ENCODE measurements around the gene NEK4. TPM values are rescaled to one million over a fixed set of nuclear protein-coding genes. Genes with fewer than 3 reads are reported as not detected.

NEK4 gene
- total and polyA plus RNA-seq, 4 experiments from 2014 or later, result 7.0 to 27.9 (median 19.8) TPM

DNA sequence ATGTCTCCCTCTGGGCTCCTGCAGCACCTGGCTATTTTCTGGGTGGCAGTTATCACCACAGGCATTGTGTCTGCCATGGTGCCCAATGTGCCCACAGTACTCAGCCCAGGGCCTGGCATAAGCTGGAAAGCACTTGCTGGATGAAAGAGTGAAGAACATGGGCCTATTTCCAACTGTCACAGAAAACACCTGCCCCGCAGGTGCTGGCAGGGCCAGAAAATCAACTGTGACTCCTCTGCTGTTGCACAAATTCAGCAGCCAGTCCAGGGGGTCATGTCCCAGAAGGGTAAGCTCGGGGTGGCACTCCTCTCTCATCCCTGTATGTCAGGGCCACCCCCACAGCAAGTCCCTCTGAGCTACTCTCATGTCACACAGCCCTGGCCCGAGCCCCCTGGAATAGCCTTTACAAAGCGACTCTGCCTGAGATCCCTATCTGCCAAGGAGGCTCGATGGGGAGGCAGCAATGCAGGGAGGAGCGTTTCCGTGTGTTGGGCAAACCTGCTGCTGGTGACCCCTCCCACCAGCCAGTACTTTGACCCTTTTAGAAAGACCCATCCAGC is 40.8 kb upstream of the NEK4 start:
- Histone ChIP-seq H3K27me3 (ENCODE audit: insufficient read depth, low read length) (no peaks in the 10 kb centered on the region), H3K4me3 (ENCODE audit: low read length in 2 of 2) (no peak overlapping the region), H3K4me1 (ENCODE audit: insufficient read depth, low read length) (no peaks in the 10 kb centered on the region), H3K36me3 (ENCODE audit: insufficient read depth, low read length) (no peaks in the 10 kb centered on the region), H3K27ac (ENCODE audit: low read depth, low read length) (no peak overlapping the region), H3K9me3 (ENCODE audit: control insufficient read depth in 1 of 2, low read length in 2 of 2) (no peaks in the 10 kb centered on the region)
- Mint-ChIP-seq H3K9me3 (peaks cover 0 to 2% (median 0%) of the 10 kb centered on the region in 8 donors), H3K27me3 (no peaks in the 10 kb centered on the region), H3K4me3 (peak overlapping the region in 1 of 8 donors; percentile 13), H3K4me1 (peaks cover 0 to 5% (median 1%) of the 10 kb centered on the region in 4 donors), H3K27ac (peak overlapping the region in 1 of 7 donors; percentile 6), H3K36me3 (no peaks in the 10 kb centered on the region)
- ChIA-PET POLR2A (ENCODE audit: partially characterized antibody) (no interaction called here), CTCF (ENCODE audit: partially characterized antibody) (no interaction called here)
- DNase-seq, result no peak
- intact Hi-C loops (cut with micrococcal nuclease), result no loop called here

DNA sequence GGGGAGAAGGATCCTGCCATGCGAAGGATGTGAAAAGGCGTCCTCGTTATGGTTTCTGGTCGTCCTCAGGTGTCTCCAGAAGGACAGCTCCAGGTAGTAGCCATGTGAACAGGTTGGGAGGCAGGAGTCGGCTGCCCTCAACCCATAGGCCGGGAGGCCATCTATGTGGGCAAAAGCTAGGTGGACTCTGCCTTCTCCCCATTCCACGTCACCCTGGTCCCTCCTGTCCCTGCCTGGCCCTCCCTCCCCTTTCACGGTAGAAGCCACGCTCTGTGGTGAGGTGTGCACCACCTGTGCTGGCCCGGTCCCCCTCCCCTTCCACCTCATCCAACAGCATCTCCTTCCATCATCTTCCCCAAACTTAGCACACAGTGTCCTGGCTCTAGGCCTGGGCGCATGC is 40.2 kb upstream of the NEK4 start:
- Mint-ChIP-seq H3K4me3 (no peak overlapping the region), H3K9me3 (peaks cover 0 to 2% (median 0%) of the 10 kb centered on the region in 8 donors), H3K4me1 (peaks cover 0 to 5% (median 1%) of the 10 kb centered on the region in 4 donors), H3K27me3 (no peaks in the 10 kb centered on the region), H3K36me3 (no peaks in the 10 kb centered on the region), H3K27ac (no peak overlapping the region)
- Histone ChIP-seq H3K27ac (ENCODE audit: low read depth, low read length) (no peak overlapping the region), H3K4me3 (ENCODE audit: low read length in 2 of 2) (no peak overlapping the region), H3K9me3 (ENCODE audit: control insufficient read depth in 1 of 2, low read length in 2 of 2) (no peaks in the 10 kb centered on the region), H3K27me3 (ENCODE audit: insufficient read depth, low read length) (no peaks in the 10 kb centered on the region), H3K36me3 (ENCODE audit: insufficient read depth, low read length) (no peaks in the 10 kb centered on the region), H3K4me1 (ENCODE audit: insufficient read depth, low read length) (no peaks in the 10 kb centered on the region)
- ChIA-PET POLR2A (ENCODE audit: partially characterized antibody) (no interaction called here), CTCF (ENCODE audit: partially characterized antibody) (no interaction called here)
- DNase-seq, result no peak
- intact Hi-C loops (cut with micrococcal nuclease), result no loop called here

DNA sequence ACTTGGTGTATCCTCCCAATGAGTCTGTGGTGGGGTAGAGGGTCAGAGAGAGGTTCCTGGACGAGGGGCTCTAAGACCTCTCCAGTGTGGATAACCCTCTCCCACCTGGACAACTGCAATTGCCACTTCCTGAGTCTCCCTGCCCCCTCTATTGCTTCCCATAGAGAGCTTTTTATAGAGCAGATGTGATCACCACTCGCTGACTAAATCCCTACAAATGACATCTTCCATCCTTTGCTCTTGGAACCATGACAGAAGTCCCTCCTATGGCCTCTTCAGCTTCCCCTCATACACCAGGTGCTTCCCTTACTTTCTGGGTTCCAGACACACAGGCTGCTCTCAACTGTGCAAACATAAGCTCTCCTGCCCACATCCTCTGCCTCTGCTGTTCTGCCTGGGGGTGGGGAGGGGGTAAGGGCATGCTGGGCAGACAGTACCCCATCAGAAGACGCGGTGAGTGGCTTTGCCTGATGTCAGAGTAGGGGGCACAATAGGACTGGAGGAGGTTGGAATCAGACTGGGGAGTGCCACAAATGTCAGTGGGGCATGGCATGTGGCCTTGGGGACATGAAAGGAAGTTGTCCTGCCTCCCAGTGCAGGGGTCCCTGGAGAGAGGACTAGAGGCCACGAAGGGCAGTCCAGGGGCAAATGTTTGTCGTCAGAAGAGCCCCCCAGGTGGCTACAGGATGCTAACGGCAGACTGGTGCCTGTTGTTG is 39.1 kb upstream of the NEK4 start:
- DNase-seq, result no peak
- H3K9me3 Mint-ChIP-seq, result peaks cover 0 to 2% (median 0%) of the 10 kb centered on the region in 8 donors
- Histone ChIP-seq H3K27ac (ENCODE audit: low read depth, low read length) (no peak overlapping the region), H3K36me3 (ENCODE audit: insufficient read depth, low read length) (no peaks in the 10 kb centered on the region), H3K4me3 (ENCODE audit: low read length in 2 of 2) (no peak overlapping the region), H3K9me3 (ENCODE audit: control insufficient read depth in 1 of 2, low read length in 2 of 2) (no peaks in the 10 kb centered on the region), H3K4me1 (ENCODE audit: insufficient read depth, low read length) (no peaks in the 10 kb centered on the region), H3K27me3 (ENCODE audit: insufficient read depth, low read length) (no peaks in the 10 kb centered on the region)
- CTCF ChIA-PET (ENCODE audit: partially characterized antibody), result interaction anchor here (0.6 kb wide), 1 partner anchor 11 kb away, joined by 3 read pairs; no protein-coding TSS in a partner anchor
- H3K27ac Mint-ChIP-seq, result peak overlapping the region in 2 of 7 donors; percentile 0 to 4
- H3K4me1 Mint-ChIP-seq, result peaks cover 0 to 5% (median 1%) of the 10 kb centered on the region in 4 donors
- POLR2A ChIA-PET (ENCODE audit: partially characterized antibody), result no interaction called here
- H3K27me3 Mint-ChIP-seq, result peaks cover 0 to 2% of the 10 kb centered on the region in 2 donors
- H3K36me3 Mint-ChIP-seq, result no peaks in the 10 kb centered on the region
- intact Hi-C loops (cut with micrococcal nuclease), result no loop called here
- peak overlapping the region in 1 of 8 donors; percentile 3 for H3K4me3 Mint-ChIP-seq

DNA sequence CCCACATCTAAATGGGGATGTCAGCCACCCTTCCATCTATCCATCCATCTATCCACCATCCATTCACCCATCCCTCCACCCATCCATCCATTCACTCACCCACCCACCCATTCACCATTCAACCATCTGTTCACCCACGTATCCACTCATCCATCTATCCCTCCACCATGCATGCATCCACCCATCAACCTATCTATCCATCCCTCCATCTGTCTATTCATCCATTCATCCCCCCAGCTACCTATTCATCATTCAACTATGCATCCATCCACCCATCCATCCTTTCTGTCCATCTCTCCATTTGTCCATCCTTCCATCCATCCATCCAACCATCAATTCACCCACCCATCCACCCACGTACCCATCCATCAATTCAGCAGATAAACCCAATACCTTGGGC is 38.4 kb upstream of the NEK4 start:
- Histone ChIP-seq H3K36me3 (ENCODE audit: insufficient read depth, low read length) (no peaks in the 10 kb centered on the region), H3K4me1 (ENCODE audit: insufficient read depth, low read length) (no peaks in the 10 kb centered on the region), H3K27me3 (ENCODE audit: insufficient read depth, low read length) (no peaks in the 10 kb centered on the region), H3K4me3 (ENCODE audit: low read length in 2 of 2) (no peak overlapping the region), H3K27ac (ENCODE audit: low read depth, low read length) (no peak overlapping the region), H3K9me3 (ENCODE audit: control insufficient read depth in 1 of 2, low read length in 2 of 2) (no peaks in the 10 kb centered on the region)
- H3K36me3 Mint-ChIP-seq, result no peaks in the 10 kb centered on the region
- H3K27ac Mint-ChIP-seq, result no peak overlapping the region
- H3K4me1 Mint-ChIP-seq, result peaks cover 0 to 5% (median 1%) of the 10 kb centered on the region in 4 donors
- DNase-seq, result no peak
- ChIA-PET POLR2A (ENCODE audit: partially characterized antibody) (no interaction called here), CTCF (ENCODE audit: partially characterized antibody) (interaction anchor here (0.6 kb wide), 1 partner anchor 12 kb away, joined by 3 read pairs; no protein-coding TSS in a partner anchor)
- intact Hi-C loops (cut with micrococcal nuclease), result no loop called here
- H3K4me3 Mint-ChIP-seq, result no peak overlapping the region
- H3K27me3 Mint-ChIP-seq, result peaks cover 0 to 2% of the 10 kb centered on the region in 2 donors
- H3K9me3 Mint-ChIP-seq, result peaks cover 0 to 2% (median 0%) of the 10 kb centered on the region in 8 donors

DNA sequence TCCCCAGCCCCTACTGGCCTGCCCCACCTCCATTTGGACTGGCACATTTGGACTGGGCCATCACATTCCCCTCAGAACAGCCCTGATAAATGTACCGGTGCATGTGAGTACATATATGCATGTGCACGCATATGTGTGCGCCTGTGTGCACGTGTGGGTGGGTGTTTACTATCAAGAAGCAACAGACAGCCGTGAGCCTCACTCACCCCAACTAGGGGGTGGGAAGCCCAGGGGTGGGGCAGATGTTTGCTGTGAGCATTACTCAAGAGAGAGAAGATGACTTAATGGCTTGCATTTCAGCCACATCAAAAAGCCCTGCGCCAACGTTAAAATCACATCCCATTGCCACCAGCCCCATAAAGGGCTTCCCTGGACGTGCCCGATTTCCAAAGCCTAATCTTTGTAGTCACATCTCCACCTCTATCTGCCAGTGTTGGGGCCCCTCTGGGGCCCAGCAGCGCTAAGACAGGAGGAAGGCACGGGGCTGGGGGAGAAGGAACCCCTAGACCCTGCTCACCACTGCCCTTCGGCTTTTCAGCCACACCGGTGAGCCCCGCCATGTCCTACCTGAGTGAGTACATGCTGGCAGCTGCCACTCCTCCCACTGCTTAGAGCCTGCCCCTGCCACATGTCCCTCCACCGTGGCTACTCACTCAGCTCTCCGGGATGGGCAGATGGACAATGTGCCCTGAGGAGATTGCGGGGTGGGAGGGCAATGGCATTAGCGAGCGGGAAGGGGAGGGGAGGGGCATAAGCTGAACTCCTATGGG is 34.7 kb upstream of the NEK4 start:
- DNase-seq, result no peak
- intact Hi-C loops (cut with micrococcal nuclease), result no loop called here
- no peak overlapping the region for H3K27ac Mint-ChIP-seq

DNA sequence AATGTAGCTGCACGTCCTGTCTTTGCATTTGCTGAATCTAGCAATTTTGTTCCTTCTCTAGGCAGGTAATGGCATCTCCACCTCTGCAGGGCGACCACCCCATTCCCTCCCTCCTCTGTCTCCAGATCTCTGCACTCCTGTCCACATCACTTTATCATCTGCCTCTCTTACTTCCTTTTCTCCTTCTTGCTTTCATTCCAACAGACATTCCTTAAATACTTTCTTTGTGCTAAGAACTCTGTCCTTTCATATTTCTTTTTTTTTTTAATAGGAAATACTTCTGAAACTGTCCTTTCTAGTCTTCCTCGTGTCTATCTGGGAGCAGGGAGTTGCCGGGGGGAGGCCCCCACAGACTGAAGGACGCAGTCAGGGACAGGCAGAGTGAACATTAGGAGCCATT is 31.1 kb upstream of the NEK4 start:
- no peak overlapping the region for H3K4me3 ChIP-seq (ENCODE audit: low read length in 2 of 2)
- H3K4me3 Mint-ChIP-seq, result no peak overlapping the region
- intact Hi-C loops (cut with micrococcal nuclease), result no loop called here

More for the DNA sequence above, 34.7 kb upstream of the NEK4 start:
- Histone ChIP-seq H3K9me3 (ENCODE audit: control insufficient read depth in 1 of 2, low read length in 2 of 2) (no peaks in the 10 kb centered on the region), H3K27me3 (ENCODE audit: insufficient read depth, low read length) (no peaks in the 10 kb centered on the region), H3K27ac (ENCODE audit: low read depth, low read length) (no peak overlapping the region), H3K4me3 (ENCODE audit: low read length in 2 of 2) (no peak overlapping the region), H3K4me1 (ENCODE audit: insufficient read depth, low read length) (no peaks in the 10 kb centered on the region), H3K36me3 (ENCODE audit: insufficient read depth, low read length) (no peaks in the 10 kb centered on the region)
- peaks cover 0 to 5% (median 1%) of the 10 kb centered on the region in 4 donors for H3K4me1 Mint-ChIP-seq
- POLR2A ChIA-PET (ENCODE audit: partially characterized antibody), result no interaction called here
- H3K36me3 Mint-ChIP-seq, result no peaks in the 10 kb centered on the region
- H3K4me3 Mint-ChIP-seq, result no peak overlapping the region
- peaks cover 0 to 2% (median 0%) of the 10 kb centered on the region in 8 donors for H3K9me3 Mint-ChIP-seq
- CTCF ChIA-PET (ENCODE audit: partially characterized antibody), result no interaction called here
- peaks cover 0 to 2% of the 10 kb centered on the region in 2 donors for H3K27me3 Mint-ChIP-seq

DNA sequence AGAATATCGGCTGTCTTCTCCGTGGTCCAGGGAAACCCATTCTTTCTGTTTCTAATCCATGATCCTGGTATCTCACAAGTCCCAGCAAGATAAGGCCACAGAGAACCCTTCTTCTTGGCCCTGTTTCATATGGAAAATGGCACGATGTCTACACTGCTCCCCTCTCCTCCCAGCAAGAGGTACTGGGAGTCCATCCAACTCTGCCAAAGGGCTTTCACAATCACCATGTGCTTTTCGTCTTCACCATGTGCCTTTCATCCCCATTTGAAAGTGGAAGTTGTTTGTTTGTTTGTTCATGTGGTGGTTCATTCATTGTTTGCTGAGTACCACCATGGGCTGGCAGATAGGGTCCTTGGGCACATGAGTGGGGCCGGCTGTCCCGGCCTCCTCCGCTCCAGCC is 29.3 kb upstream of the NEK4 start:
- Histone ChIP-seq H3K36me3 (ENCODE audit: insufficient read depth, low read length) (no peaks in the 10 kb centered on the region), H3K9me3 (ENCODE audit: control insufficient read depth in 1 of 2, low read length in 2 of 2) (no peaks in the 10 kb centered on the region), H3K4me1 (ENCODE audit: insufficient read depth, low read length) (no peaks in the 10 kb centered on the region), H3K4me3 (ENCODE audit: low read length in 2 of 2) (no peak overlapping the region), H3K27ac (ENCODE audit: low read depth, low read length) (no peak overlapping the region), H3K27me3 (ENCODE audit: insufficient read depth, low read length) (no peaks in the 10 kb centered on the region)
- no peak for DNase-seq
- H3K27me3 Mint-ChIP-seq, result peaks cover 0 to 1% of the 10 kb centered on the region in 2 donors
- intact Hi-C loops (cut with micrococcal nuclease), result no loop called here
- CTCF ChIA-PET (ENCODE audit: partially characterized antibody), result interaction anchor here (1.0 kb wide), 1 partner anchor 8 kb away, joined by 3 read pairs; no protein-coding TSS in a partner anchor
- H3K4me3 Mint-ChIP-seq, result peak overlapping the region in 1 of 8 donors; percentile 2
- H3K27ac Mint-ChIP-seq, result no peak overlapping the region
- no peaks in the 10 kb centered on the region for H3K4me1 Mint-ChIP-seq
- no peaks in the 10 kb centered on the region for H3K36me3 Mint-ChIP-seq
- POLR2A ChIA-PET (ENCODE audit: partially characterized antibody), result no interaction called here
- H3K9me3 Mint-ChIP-seq, result no peaks in the 10 kb centered on the region

More for the DNA sequence above, 31.1 kb upstream of the NEK4 start:
- H3K27me3 ChIP-seq (ENCODE audit: insufficient read depth, low read length), result no peaks in the 10 kb centered on the region
- H3K9me3 ChIP-seq (ENCODE audit: control insufficient read depth in 1 of 2, low read length in 2 of 2), result no peaks in the 10 kb centered on the region
- H3K27ac ChIP-seq (ENCODE audit: low read depth, low read length), result no peak overlapping the region
- H3K27me3 Mint-ChIP-seq, result peaks cover 1 to 2% of the 10 kb centered on the region in 2 donors
- ChIA-PET POLR2A (ENCODE audit: partially characterized antibody) (no interaction called here), CTCF (ENCODE audit: partially characterized antibody) (no interaction called here)
- H3K36me3 ChIP-seq (ENCODE audit: insufficient read depth, low read length), result no peaks in the 10 kb centered on the region
- H3K36me3 Mint-ChIP-seq, result no peaks in the 10 kb centered on the region
- no peak for DNase-seq
- H3K4me1 ChIP-seq (ENCODE audit: insufficient read depth, low read length), result no peaks in the 10 kb centered on the region
- H3K9me3 Mint-ChIP-seq, result no peaks in the 10 kb centered on the region
- no peak overlapping the region for H3K27ac Mint-ChIP-seq
- no peaks in the 10 kb centered on the region for H3K4me1 Mint-ChIP-seq

Measured in CD4-positive, alpha-beta memory T cell (primary cell).